HEK293 (cell line): ENCODE results near the gene PPIA.
"Not testable (repeated sequence)": the region's sequence is repeated elsewhere in the genome, so short reads cannot be mapped to it uniquely, and the experiment has no call there.

Source experiments
- CTCF ChIA-PET: fragments of 350-600 bp; formaldehyde crosslinking; extraction: SDS; loops from one replicate; lab custom pipeline; 2021; ENCODE audit warnings: antibody characterized with exemption; lab: Yijun Ruan, JAX
- POLR2A ChIA-PET: fragments of 300-600 bp; formaldehyde crosslinking; extraction: SDS; loops from one replicate; lab custom pipeline; 2020; ENCODE audit warnings: antibody characterized with exemption, inconsistent platforms; lab: Yijun Ruan, JAX
- H3K27ac ChIP-seq: fragments of 200-500 bp; sonication (Bioruptor generic); 2 replicates; pipeline ENCODE4 v1.5.1; 2014; ENCODE audit warnings: low read depth, low read length, control low read depth, inconsistent platforms; ENCODE audit errors: extremely low read depth
- H3K36me3 ChIP-seq, 2 experiments: fragments of 200-500 bp in 1 of 2; sonication (Bioruptor generic) in 1 of 2; 1 replicate in 1 of 2; 2 replicates in 1 of 2; pipeline ENCODE4 v1.5.1; 2014 to 2017; ENCODE audit warnings: inconsistent platforms in 2 of 2, low read length in 2 of 2; ENCODE audit not compliant: control insufficient read depth in 2 of 2, insufficient read depth in 1 of 2
- H3K4me1 ChIP-seq: fragments of 200-500 bp; sonication (Bioruptor generic); 2 replicates; pipeline ENCODE4 v1.5.1; 2014; ENCODE audit warnings: mild to moderate bottlenecking, low read length, inconsistent platforms; ENCODE audit not compliant: control insufficient read depth, insufficient read depth
- H3K4me3 ChIP-seq: 2 replicates; pipeline ENCODE4 v1.5.1; 2011; ENCODE audit warnings: low read depth, mild to moderate bottlenecking, control low read depth, low read length, moderate library complexity
- H3K9me3 ChIP-seq: fragments of 200-500 bp; sonication (Bioruptor generic); 2 replicates; pipeline ENCODE4 v1.5.1; 2014; ENCODE audit warnings: low read depth, low read length, inconsistent platforms; ENCODE audit not compliant: control insufficient read depth, insufficient read depth
- PBX3 ChIP-seq: sonication (generic); formaldehyde crosslinking; IDR thresholded peaks from 2 replicates; pipeline ENCODE4 v1.8.1; 2022; ENCODE audit warnings: mild to moderate bottlenecking, moderate library complexity, missing genetic modification reagents
- RBAK ChIP-seq: fragments of 450-650 bp; formaldehyde crosslinking; IDR thresholded peaks from 2 replicates; pipeline ENCODE4 v1.5.1; 2016; ENCODE audit warnings: missing biosample characterization, missing genetic modification characterization
- SETDB1 ChIP-seq: IDR thresholded peaks from one replicate; pipeline ENCODE4 v1.6.1; 2017; ENCODE audit warnings: mild to moderate bottlenecking, low read length, moderate library complexity, mixed read lengths; ENCODE audit not compliant: insufficient read length
- SP7 ChIP-seq: fragments of 450-650 bp; formaldehyde crosslinking; IDR thresholded peaks from 2 replicates; pipeline ENCODE4 v1.5.1; 2016; ENCODE audit warnings: missing biosample characterization, missing genetic modification characterization
- ZBTB49 ChIP-seq: fragments of 450-650 bp; formaldehyde crosslinking; IDR thresholded peaks from 2 replicates; pipeline ENCODE4 v1.5.1; 2016; ENCODE audit warnings: missing biosample characterization, missing genetic modification characterization, low read depth
- ZNF132 ChIP-seq: fragments of 450-650 bp; formaldehyde crosslinking; IDR thresholded peaks from 2 replicates; pipeline ENCODE4 v1.5.1; 2017; ENCODE audit warnings: missing biosample characterization, missing genetic modification characterization, borderline replicate concordance
- ZNF133 ChIP-seq: fragments of 450-650 bp; formaldehyde crosslinking; IDR thresholded peaks from 2 replicates; pipeline ENCODE4 v1.5.1; 2016; ENCODE audit warnings: missing biosample characterization, missing genetic modification characterization
- ZNF148 ChIP-seq: fragments of 450-650 bp; formaldehyde crosslinking; IDR thresholded peaks from 2 replicates; pipeline ENCODE4 v1.5.0; 2017; ENCODE audit warnings: missing biosample characterization, missing genetic modification characterization, borderline replicate concordance
- ZNF184 ChIP-seq: fragments of 450-650 bp; IDR thresholded peaks from 2 replicates; pipeline ENCODE4 v1.5.1; 2018; ENCODE audit warnings: missing biosample characterization, mild to moderate bottlenecking, missing genetic modification characterization
- ZNF280D ChIP-seq: fragments of 450-650 bp; formaldehyde crosslinking; IDR thresholded peaks from 2 replicates; pipeline ENCODE4 v1.5.1; 2016; ENCODE audit warnings: missing biosample characterization, missing genetic modification characterization
- ZNF560 ChIP-seq: fragments of 450-650 bp; formaldehyde crosslinking; IDR thresholded peaks from 2 replicates; pipeline ENCODE4 v1.5.1; 2017; ENCODE audit warnings: missing biosample characterization, missing genetic modification characterization, borderline replicate concordance
- ZNF610 ChIP-seq: fragments of 450-650 bp; formaldehyde crosslinking; IDR thresholded peaks from 2 replicates; pipeline ENCODE4 v1.5.1; 2016; ENCODE audit warnings: missing biosample characterization, missing genetic modification characterization, borderline replicate concordance
- ZSCAN4 ChIP-seq: fragments of 450-650 bp; formaldehyde crosslinking; IDR thresholded peaks from 2 replicates; pipeline ENCODE4 v1.5.1; 2017; ENCODE audit warnings: missing biosample characterization, missing genetic modification characterization

The PPIA gene

GRCh38 chr7:44783407-44783806, 13.1 kb upstream of the PPIA start:
- H3K4me1 ChIP-seq: no peaks in the 10 kb centered on the region
- TF ChIP-seq ZSCAN4 (tag by site-specific recombination) (no peak), ZNF560 (tag by site-specific recombination) (no peak), SETDB1 (peak; percentile 18), ZNF280D (tag by site-specific recombination) (peak; percentile 65; the same call in 1 of the 2 replicates), ZNF133 (peak; percentile 75; the same call in 1 of the 2 replicates), ZNF184 (tag by site-specific recombination) (no peak)
- no peak overlapping the region for H3K4me3 ChIP-seq
- no peaks in the 10 kb centered on the region for H3K9me3 ChIP-seq
- no peak overlapping the region for H3K27ac ChIP-seq
- ChIA-PET POLR2A (interaction anchor here (0.7 kb wide), 1 partner anchor 216 kb away, joined by 9 read pairs; no protein-coding TSS in a partner anchor), CTCF (no interaction called here)
- no peaks in the 10 kb centered on the region for H3K36me3 ChIP-seq

GRCh38 chr7:44784364-44784763, 12.1 kb upstream of the PPIA start:
- TF ChIP-seq ZBTB49 (no peak), ZNF132 (tag by site-specific recombination) (no peak), ZNF280D (tag by site-specific recombination) (no peak), SP7 (tag by site-specific recombination) (no peak), ZNF148 (tag by site-specific recombination) (no peak), RBAK (no peak), PBX3 (CRISPR knock-in tag) (no peak), ZNF610 (tag by site-specific recombination) (no peak)

GRCh38 chr7:44785218-44785617, 11.3 kb upstream of the PPIA start:
- H3K4me1 ChIP-seq, POLR2A ChIA-PET, H3K4me3 ChIP-seq, H3K9me3 ChIP-seq, H3K27ac ChIP-seq, H3K36me3 ChIP-seq: not testable (repeated sequence)
- CTCF ChIA-PET: interaction anchor here (0.6 kb wide), 1 partner anchor 219 kb away, joined by 4 read pairs; no protein-coding TSS in a partner anchor

More at GRCh38 chr7:44784364-44784763, 12.1 kb upstream of the PPIA start:
- H3K36me3 ChIP-seq: no peaks in the 10 kb centered on the region
- no peaks in the 10 kb centered on the region for H3K4me1 ChIP-seq
- no peaks in the 10 kb centered on the region for H3K9me3 ChIP-seq
- CTCF ChIA-PET: no interaction called here
- H3K4me3 ChIP-seq: no peak overlapping the region
- no peak overlapping the region for H3K27ac ChIP-seq
- POLR2A ChIA-PET: no interaction called here
